ENCODE results near the gene RTP4.

DNA sequence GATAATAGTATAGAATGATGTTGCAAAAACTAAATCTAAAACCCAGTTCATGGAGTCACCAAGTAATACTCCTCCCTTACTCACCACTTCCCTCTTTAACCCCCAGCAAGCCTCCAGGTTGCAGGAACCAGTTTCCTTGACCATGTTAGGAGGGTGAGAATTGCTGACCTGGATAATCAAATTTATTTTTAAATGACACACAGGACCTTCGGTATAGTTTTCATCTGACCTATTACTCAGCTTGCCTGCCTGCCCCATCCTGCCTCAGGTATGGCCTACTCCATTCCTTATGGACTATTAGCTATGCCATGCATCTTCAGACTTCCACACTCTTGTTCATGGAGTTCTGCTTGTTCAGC is 883 bp downstream of the RTP4 start:
- TF ChIP-seq POLR2A (IDR thresholded peaks at IDR 0.05; ENCODE audit: low read length) (no peak), GATA1 (IDR thresholded peaks at IDR 0.05; ENCODE audit: low read depth, low read length) (no peak)

Measured in erythroblast (primary cell).